ENCODE data around the gene AAMP. TPM values are rescaled to one million over a fixed set of nuclear protein-coding genes. Genes with fewer than 3 reads are reported as not detected.

AAMP gene
- total RNA-seq, 6 experiments from 2014 or later, result 71.6 to 91.3 (median 80.4) TPM

- Mint-ChIP-seq H3K27ac (peak overlapping the region; percentile 95), H3K4me1 (ENCODE audit: low read depth) (peaks cover 75% of the 10 kb centered on the region), H3K27me3 (ENCODE audit: insufficient read depth) (peaks cover 3% of the 10 kb centered on the region), H3K36me3 (ENCODE audit: low read depth) (peaks cover 53% of the 10 kb centered on the region), H3K4me3 (peak overlapping the region; percentile 93), H3K9me3 (no peaks in the 10 kb centered on the region)
- DNase-seq, result no peak
- TF ChIP-seq, protein P1, sequence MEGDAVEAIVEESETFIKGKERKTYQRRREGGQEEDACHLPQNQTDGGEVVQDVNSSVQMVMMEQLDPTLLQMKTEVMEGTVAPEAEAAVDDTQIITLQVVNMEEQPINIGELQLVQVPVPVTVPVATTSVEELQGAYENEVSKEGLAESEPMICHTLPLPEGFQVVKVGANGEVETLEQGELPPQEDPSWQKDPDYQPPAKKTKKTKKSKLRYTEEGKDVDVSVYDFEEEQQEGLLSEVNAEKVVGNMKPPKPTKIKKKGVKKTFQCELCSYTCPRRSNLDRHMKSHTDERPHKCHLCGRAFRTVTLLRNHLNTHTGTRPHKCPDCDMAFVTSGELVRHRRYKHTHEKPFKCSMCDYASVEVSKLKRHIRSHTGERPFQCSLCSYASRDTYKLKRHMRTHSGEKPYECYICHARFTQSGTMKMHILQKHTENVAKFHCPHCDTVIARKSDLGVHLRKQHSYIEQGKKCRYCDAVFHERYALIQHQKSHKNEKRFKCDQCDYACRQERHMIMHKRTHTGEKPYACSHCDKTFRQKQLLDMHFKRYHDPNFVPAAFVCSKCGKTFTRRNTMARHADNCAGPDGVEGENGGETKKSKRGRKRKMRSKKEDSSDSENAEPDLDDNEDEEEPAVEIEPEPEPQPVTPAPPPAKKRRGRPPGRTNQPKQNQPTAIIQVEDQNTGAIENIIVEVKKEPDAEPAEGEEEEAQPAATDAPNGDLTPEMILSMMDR (IDR thresholded peaks at IDR 0.05), result no peak
These were observed 50.0 kb downstream of the AAMP start for GRCh38 chr2:218219934-218220333.

DNA sequence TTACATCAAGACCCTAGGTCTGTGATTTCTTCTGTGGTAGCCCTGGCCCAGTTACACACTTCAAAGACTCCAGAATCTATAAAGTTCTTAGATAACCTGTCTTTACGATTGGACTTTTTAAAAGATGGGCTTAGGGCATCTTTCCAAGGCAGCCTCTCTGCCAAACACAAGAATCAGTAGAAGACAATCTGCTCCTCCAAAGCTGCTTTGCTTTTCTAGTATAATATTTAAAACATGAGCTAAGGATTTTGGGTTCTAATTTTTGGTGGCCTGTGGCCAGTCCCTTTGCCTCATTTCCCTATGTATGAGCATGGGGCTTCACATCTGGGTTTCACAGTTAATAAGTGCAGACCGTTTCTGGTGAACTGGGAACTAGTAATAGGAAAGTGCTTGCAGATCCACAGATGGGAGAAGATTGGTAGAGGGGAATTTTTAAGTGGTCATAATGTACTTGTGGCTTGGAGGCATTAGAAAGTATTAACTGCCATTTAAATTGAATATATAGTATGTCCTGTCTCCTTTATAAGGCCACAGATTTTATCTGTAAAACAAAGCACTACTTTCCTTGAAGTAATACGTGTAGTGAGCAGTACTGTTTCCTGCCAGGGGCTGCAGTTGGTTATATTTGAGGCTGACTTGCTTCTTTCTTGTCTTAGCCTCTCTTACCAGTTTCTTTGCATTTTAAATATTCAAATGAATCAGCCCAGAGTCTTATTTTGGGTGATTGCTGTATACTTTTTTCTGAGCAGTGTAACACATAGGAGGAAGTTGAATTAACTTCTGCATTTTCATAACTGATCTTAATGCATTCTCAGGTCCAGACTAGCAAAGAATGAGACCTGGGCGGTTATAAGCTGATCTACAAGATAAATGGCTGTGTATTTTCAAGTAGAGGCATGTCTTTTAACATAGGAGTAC, 51.4 kb downstream of the AAMP start:
- Mint-ChIP-seq H3K27ac (peak overlapping the region; percentile 95), H3K4me1 (ENCODE audit: low read depth) (peaks cover 61% of the 10 kb centered on the region), H3K36me3 (ENCODE audit: low read depth) (peaks cover 41% of the 10 kb centered on the region), H3K27me3 (ENCODE audit: insufficient read depth) (peaks cover 4% of the 10 kb centered on the region), H3K9me3 (no peaks in the 10 kb centered on the region), H3K4me3 (peak overlapping the region; percentile 93)
- DNase-seq, result no peak
- TF ChIP-seq, protein P1 (IDR thresholded peaks at IDR 0.05), result no peak

DNA sequence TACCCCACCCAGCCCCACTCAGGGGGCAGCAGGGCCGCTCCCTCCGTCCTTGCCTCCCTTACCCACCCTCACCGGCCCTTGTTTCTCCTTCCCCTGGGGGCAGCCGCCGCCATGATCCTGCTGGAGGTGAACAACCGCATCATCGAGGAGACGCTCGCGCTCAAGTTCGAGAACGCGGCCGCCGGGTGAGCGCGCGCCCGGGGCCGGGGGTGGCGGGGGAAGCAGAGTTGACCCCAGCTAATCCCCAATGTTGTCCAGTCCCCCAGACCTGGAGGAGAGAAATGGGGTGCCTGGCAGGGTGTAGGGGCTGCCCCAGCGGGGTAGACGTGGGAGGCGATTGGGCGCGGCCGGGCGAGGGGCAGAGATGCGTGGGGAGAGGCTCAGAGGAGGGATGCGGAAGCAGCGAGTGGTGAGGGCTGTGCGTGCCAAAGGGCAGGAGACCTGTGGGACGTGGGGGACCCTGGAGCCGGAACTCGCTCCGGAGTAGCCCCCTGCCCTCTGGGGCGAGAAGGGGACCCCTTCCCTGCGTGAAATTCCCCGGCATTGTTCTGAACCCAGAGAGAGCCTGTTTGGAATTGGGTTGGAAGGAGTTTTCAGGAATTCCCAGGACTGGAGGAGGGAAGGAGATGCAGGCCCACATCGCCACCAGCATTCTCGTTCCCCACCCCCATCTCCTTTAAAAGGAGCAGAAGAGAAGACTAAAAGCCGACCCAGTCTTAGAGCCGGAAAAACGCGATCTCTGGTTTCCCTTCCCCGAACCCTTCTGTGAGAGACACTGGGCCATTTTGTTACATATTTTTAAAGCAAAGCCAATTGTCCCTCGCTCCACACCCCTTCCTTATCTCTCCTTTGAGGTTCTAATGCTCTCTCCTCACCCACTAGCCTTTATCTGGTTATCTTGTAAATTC, 52.3 kb downstream of the AAMP start:
- Mint-ChIP-seq H3K27me3 (ENCODE audit: insufficient read depth) (peaks cover 4% of the 10 kb centered on the region), H3K9me3 (no peaks in the 10 kb centered on the region), H3K27ac (peak overlapping the region; percentile 95), H3K4me3 (peak overlapping the region; percentile 93), H3K4me1 (ENCODE audit: low read depth) (peaks cover 52% of the 10 kb centered on the region), H3K36me3 (ENCODE audit: low read depth) (peaks cover 33% of the 10 kb centered on the region)
- no peak for DNase-seq
- TF ChIP-seq, protein P1 (IDR thresholded peaks at IDR 0.05), result no peak

- peaks cover 32% of the 10 kb centered on the region for H3K36me3 Mint-ChIP-seq (ENCODE audit: low read depth)
- H3K4me1 Mint-ChIP-seq (ENCODE audit: low read depth), result peaks cover 44% of the 10 kb centered on the region
These were observed 53.1 kb downstream of the AAMP start, which contains the start of gene ARPC2 for GRCh38 chr2:218216674-218217359. TSS of gene ARPC2 (plus strand) at chr2:218217189. CDS start at chr2:218217471, 282 bp downstream.

More at GRCh38 chr2:218216674-218217359, 53.1 kb downstream of the AAMP start, which contains the start of gene ARPC2:
- Mint-ChIP-seq H3K27ac (peak within 1 kb of the TSS; percentile 95), H3K4me3 (peak within 1 kb of the TSS; percentile 93), H3K9me3 (no peaks in the 10 kb centered on the region), H3K27me3 (ENCODE audit: insufficient read depth) (peaks cover 4% of the 10 kb centered on the region)
- TF ChIP-seq, protein P1 (IDR thresholded peaks at IDR 0.05), result no peak
- peak; percentile 90 for DNase-seq

Measured in HFFc6 (cell line).